BE2C (cell line): ENCODE results near the gene DYNLRB2.
A peak's percentile ranks its signal among the peaks of the same experiment; 100 is the strongest.

ENCODE experiments used
- DNase-seq: peaks from one replicate; pipeline ENCODE4 v3.0.0-alpha.2; 2020
- H3K27me3 ChIP-seq: fragments of 250-450 bp; sonication (Bioruptor Pico); 2 replicates; pipeline ENCODE4 v1.5.1; 2020; ENCODE audit warnings: mild to moderate bottlenecking
- H3K36me3 ChIP-seq: fragments of 250-450 bp; sonication (Bioruptor Pico); 2 replicates; pipeline ENCODE4 v1.5.1; 2020; ENCODE audit warnings: mild to moderate bottlenecking
- H3K4me1 ChIP-seq: fragments of 250-450 bp; sonication (Bioruptor Pico); 2 replicates; pipeline ENCODE4 v1.5.1; 2020
- H3K4me3 ChIP-seq: 2 replicates; pipeline ENCODE4 v1.5.1; 2011; ENCODE audit warnings: low read depth, low read length
- H3K9me3 ChIP-seq: fragments of 250-450 bp; sonication (Bioruptor Pico); 2 replicates; pipeline ENCODE4 v1.5.1; 2020
- TF ChIP-seq, protein P1 (sequence below): IDR thresholded peaks from 2 replicates; pipeline ENCODE4 v1.5.1; 2012; ENCODE audit warnings: mild to moderate bottlenecking, low read depth, low read length

Gene DYNLRB2

GRCh38 chr16:80541306-80541694, 507 bp downstream of the DYNLRB2 start:
- no peaks in the 10 kb centered on the region for H3K27me3 ChIP-seq
- H3K36me3 ChIP-seq: no peaks in the 10 kb centered on the region
- no peaks in the 10 kb centered on the region for H3K9me3 ChIP-seq
- H3K4me3 ChIP-seq: peak overlapping the region; percentile 68
- TF ChIP-seq, protein P1, sequence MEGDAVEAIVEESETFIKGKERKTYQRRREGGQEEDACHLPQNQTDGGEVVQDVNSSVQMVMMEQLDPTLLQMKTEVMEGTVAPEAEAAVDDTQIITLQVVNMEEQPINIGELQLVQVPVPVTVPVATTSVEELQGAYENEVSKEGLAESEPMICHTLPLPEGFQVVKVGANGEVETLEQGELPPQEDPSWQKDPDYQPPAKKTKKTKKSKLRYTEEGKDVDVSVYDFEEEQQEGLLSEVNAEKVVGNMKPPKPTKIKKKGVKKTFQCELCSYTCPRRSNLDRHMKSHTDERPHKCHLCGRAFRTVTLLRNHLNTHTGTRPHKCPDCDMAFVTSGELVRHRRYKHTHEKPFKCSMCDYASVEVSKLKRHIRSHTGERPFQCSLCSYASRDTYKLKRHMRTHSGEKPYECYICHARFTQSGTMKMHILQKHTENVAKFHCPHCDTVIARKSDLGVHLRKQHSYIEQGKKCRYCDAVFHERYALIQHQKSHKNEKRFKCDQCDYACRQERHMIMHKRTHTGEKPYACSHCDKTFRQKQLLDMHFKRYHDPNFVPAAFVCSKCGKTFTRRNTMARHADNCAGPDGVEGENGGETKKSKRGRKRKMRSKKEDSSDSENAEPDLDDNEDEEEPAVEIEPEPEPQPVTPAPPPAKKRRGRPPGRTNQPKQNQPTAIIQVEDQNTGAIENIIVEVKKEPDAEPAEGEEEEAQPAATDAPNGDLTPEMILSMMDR: no peak
- no peak for DNase-seq
- H3K4me1 ChIP-seq: no peaks in the 10 kb centered on the region

- Histone ChIP-seq H3K36me3 (no peaks in the 10 kb centered on the region), H3K4me1 (no peaks in the 10 kb centered on the region), H3K9me3 (no peaks in the 10 kb centered on the region), H3K27me3 (no peaks in the 10 kb centered on the region), H3K4me3 (no peak overlapping the region)
- no peak for DNase-seq
- TF ChIP-seq, protein P1: no peak
These were observed 2.4 kb downstream of the DYNLRB2 start for GRCh38 chr16:80543162-80543561.

DNA sequence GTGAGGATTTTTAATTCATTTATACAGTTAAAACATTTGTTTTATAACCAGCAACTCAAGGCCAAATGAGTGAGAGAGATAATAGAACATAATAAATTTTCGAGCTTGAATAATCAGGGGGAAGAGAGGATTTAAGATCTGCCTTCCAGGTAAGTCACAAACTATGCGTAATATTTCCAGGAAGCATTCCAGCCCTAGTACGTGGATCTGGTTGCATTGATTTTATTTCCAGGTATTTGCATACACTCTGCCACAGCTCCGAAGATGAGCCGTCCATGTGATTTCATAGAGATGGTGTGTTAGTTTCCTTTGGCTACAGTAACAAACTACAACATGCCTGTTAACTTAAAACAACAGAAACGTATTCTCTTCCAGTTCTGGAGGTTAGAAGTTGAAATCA, 3.5 kb downstream of the DYNLRB2 start:
- no peaks in the 10 kb centered on the region for H3K36me3 ChIP-seq
- H3K4me3 ChIP-seq: no peak overlapping the region
- H3K27me3 ChIP-seq: no peaks in the 10 kb centered on the region
- TF ChIP-seq, protein P1: no peak
- no peaks in the 10 kb centered on the region for H3K4me1 ChIP-seq
- no peaks in the 10 kb centered on the region for H3K9me3 ChIP-seq
- DNase-seq: no peak

DNA sequence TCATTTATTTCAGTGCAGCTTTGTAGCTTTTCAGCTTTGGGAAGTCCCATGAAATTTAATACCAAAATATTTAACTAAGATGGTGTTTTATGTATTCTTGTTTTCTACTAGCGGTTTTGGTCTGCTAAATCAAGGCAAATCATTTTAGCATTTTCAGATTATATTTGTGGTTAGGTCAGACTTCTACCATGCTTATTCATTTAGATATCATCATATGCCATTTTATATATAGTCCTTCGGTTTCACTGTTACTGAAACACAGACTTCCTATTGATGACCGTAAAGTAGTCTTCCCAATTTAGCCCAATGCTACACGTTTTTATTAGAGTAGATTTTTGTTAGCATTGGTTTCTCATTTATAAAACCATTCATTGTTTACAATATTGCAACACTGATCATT, 5.5 kb downstream of the DYNLRB2 start:
- Histone ChIP-seq H3K4me3 (no peak overlapping the region), H3K36me3 (no peaks in the 10 kb centered on the region), H3K27me3 (no peaks in the 10 kb centered on the region), H3K4me1 (no peaks in the 10 kb centered on the region), H3K9me3 (no peaks in the 10 kb centered on the region)
- no peak for DNase-seq
- TF ChIP-seq, protein P1: no peak

GRCh38 chr16:80547145-80547544, 6.4 kb downstream of the DYNLRB2 start:
- Histone ChIP-seq H3K36me3 (no peaks in the 10 kb centered on the region), H3K27me3 (no peaks in the 10 kb centered on the region), H3K4me3 (no peak overlapping the region), H3K4me1 (no peaks in the 10 kb centered on the region), H3K9me3 (no peaks in the 10 kb centered on the region)
- DNase-seq: no peak
- TF ChIP-seq, protein P1: no peak

DNA sequence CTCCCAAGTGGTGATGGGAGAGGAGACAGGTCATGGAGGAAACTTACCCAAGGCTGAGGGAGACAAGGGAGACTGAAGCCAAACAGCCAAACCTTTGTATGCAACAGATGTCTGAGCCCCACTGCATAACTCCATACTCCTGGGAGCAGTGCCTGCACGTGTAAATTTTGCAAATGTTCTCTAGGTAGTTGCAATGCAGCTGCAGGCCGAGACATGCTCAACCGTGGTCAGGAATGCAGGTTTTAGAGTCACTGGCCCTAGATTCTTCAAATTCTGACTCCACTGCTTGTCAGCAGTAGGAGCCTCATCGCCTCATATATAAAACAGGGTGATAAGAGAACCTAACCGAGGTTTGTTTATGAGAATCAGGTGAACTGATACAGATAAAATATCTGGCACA, 11.5 kb downstream of the DYNLRB2 start:
- no peaks in the 10 kb centered on the region for H3K4me1 ChIP-seq
- no peaks in the 10 kb centered on the region for H3K9me3 ChIP-seq
- no peaks in the 10 kb centered on the region for H3K27me3 ChIP-seq
- TF ChIP-seq, protein P1: no peak
- no peaks in the 10 kb centered on the region for H3K36me3 ChIP-seq
- no peak overlapping the region for H3K4me3 ChIP-seq
- DNase-seq: no peak
